ENCODE data around the gene MFAP4. TPM values are rescaled to one million over a fixed set of nuclear protein-coding genes. Genes with fewer than 3 reads are reported as not detected.

MFAP4 gene
- total and polyA plus RNA-seq, 4 donors, result 2.1 to 13.3 (median 5.7) TPM

- Histone ChIP-seq H3K4me1 (ENCODE audit: control insufficient read depth in 4 of 4, insufficient read depth in 4 of 4, low read length in 3 of 4) (peaks cover 0 to 12% (median 6%) of the 10 kb centered on the region in 4 donors), H3K9me3 (ENCODE audit: control insufficient read depth in 4 of 4, low read length in 3 of 4) (no peaks in the 10 kb centered on the region), H3K4me3 (ENCODE audit: low read depth in 1 of 3, low read length in 3 of 3) (no peak overlapping the region), H3K36me3 (ENCODE audit: control insufficient read depth in 4 of 4, insufficient read depth in 3 of 4, low read depth in 1 of 4, low read length in 3 of 4) (no peaks in the 10 kb centered on the region), H3K9ac (ENCODE audit: low read depth in 1 of 2, low read length in 2 of 2) (no peak overlapping the region), H3K27me3 (ENCODE audit: control insufficient read depth in 4 of 4, insufficient read depth in 4 of 4, low read length in 3 of 4) (no peaks in the 10 kb centered on the region), H3K27ac (ENCODE audit: low read depth in 1 of 2, low read length in 2 of 2) (no peak overlapping the region)
- TF ChIP-seq NR2F2 (IDR thresholded peaks at IDR 0.05) (no peak), FOXA1 (IDR thresholded peaks at IDR 0.05) (no peak), RXRA (IDR thresholded peaks at IDR 0.05) (no peak), YY1 (IDR thresholded peaks at IDR 0.05) (no peak), EGR1 (IDR thresholded peaks at IDR 0.05; ENCODE audit: low read depth in 2 of 2) (no peak), RAD21 (IDR thresholded peaks at IDR 0.05) (no peak), SP1 (IDR thresholded peaks at IDR 0.05) (no peak), HNF4A (conservative IDR thresholded peaks at IDR 0.05) (no peak), ATF3 (IDR thresholded peaks at IDR 0.05) (no peak), GABPA (IDR thresholded peaks at IDR 0.05 in 1 of 2, conservative IDR thresholded peaks at IDR 0.05 in 1 of 2) (no peak), REST (IDR thresholded peaks at IDR 0.05) (no peak), TAF1 (conservative IDR thresholded peaks at IDR 0.05) (no peak), ZBTB33 (IDR thresholded peaks at IDR 0.05) (no peak), JUND (IDR thresholded peaks at IDR 0.05) (no peak), MAX (IDR thresholded peaks at IDR 0.05) (no peak), HNF4G (IDR thresholded peaks at IDR 0.05) (no peak), CTCF (IDR thresholded peaks at IDR 0.05; ENCODE audit: low read depth, low read length, missing input control) (no peak)
- 92% methylated on average over 7 of the region's 7 CpGs for WGBS
- no peak for DNase-seq (ENCODE audit: low spot score)
These were observed 29.2 kb downstream of the MFAP4 start for GRCh38 chr17:19357761-19358160.

- H3K4me1 ChIP-seq (ENCODE audit: control insufficient read depth in 4 of 4, insufficient read depth in 4 of 4, low read length in 3 of 4), result peaks cover 0 to 12% (median 6%) of the 10 kb centered on the region in 4 donors
- H3K9ac ChIP-seq (ENCODE audit: low read depth in 1 of 2, low read length in 2 of 2), result no peak overlapping the region
- H3K4me3 ChIP-seq (ENCODE audit: low read depth in 1 of 3, low read length in 3 of 3), result no peak overlapping the region
- H3K36me3 ChIP-seq (ENCODE audit: control insufficient read depth in 4 of 4, insufficient read depth in 3 of 4, low read depth in 1 of 4, low read length in 3 of 4), result no peaks in the 10 kb centered on the region
- no peak overlapping the region for H3K27ac ChIP-seq (ENCODE audit: low read depth in 1 of 2, low read length in 2 of 2)
- WGBS, result 95% methylated on average over 7 of the region's 7 CpGs
- H3K9me3 ChIP-seq (ENCODE audit: control insufficient read depth in 4 of 4, low read length in 3 of 4), result no peaks in the 10 kb centered on the region
- no peak for DNase-seq (ENCODE audit: low spot score)
- H3K27me3 ChIP-seq (ENCODE audit: control insufficient read depth in 4 of 4, insufficient read depth in 4 of 4, low read length in 3 of 4), result no peaks in the 10 kb centered on the region
- no peak for TF ChIP-seq MAX (IDR thresholded peaks at IDR 0.05)
- no peak for TF ChIP-seq CTCF (IDR thresholded peaks at IDR 0.05; ENCODE audit: low read depth, low read length, missing input control)
- TF ChIP-seq EGR1 (IDR thresholded peaks at IDR 0.05; ENCODE audit: low read depth in 2 of 2), result no peak
- no peak for TF ChIP-seq ZBTB33 (IDR thresholded peaks at IDR 0.05)
- no peak for TF ChIP-seq HNF4A (conservative IDR thresholded peaks at IDR 0.05)
- TF ChIP-seq ATF3 (IDR thresholded peaks at IDR 0.05), result no peak
- TF ChIP-seq FOXA1 (IDR thresholded peaks at IDR 0.05), result no peak
- no peak for TF ChIP-seq SP1 (IDR thresholded peaks at IDR 0.05)
- TF ChIP-seq RAD21 (IDR thresholded peaks at IDR 0.05), result no peak
- no peak for TF ChIP-seq RXRA (IDR thresholded peaks at IDR 0.05)
- TF ChIP-seq FOXA2 (IDR thresholded peaks at IDR 0.05), result no peak
- TF ChIP-seq TAF1 (conservative IDR thresholded peaks at IDR 0.05), result no peak
- no peak for TF ChIP-seq GABPA (IDR thresholded peaks at IDR 0.05 in 1 of 2, conservative IDR thresholded peaks at IDR 0.05 in 1 of 2)
- no peak for TF ChIP-seq HNF4G (IDR thresholded peaks at IDR 0.05)
- TF ChIP-seq YY1 (IDR thresholded peaks at IDR 0.05), result no peak
These were observed 29.6 kb downstream of the MFAP4 start for GRCh38 chr17:19357351-19357750.

All from liver (tissue), 9 donors.